HepG2 (cell line): ENCODE results near the gene NEK8. TPM values are rescaled to one million over a fixed set of nuclear protein-coding genes. Genes with fewer than 3 reads are reported as not detected.

Experiments used
- ATAC-seq: fragments of 200-7000 bp; cut with Tn5 transposase; 3 replicates; pipeline ENCODE4 v1.9.1; 2020; ENCODE audit warnings: mild to moderate bottlenecking, moderate library complexity
- BruUV-seq: library from RNA; stranded (reverse); fragments of 400-500 nt; replicated peaks from 2 replicates; lab custom pipeline; 2021; lab: Mats Ljungman, UMichigan
- CTCF ChIA-PET: fragments of 300-600 bp; formaldehyde crosslinking; extraction: SDS; loops from one replicate; lab custom pipeline; 2021; ENCODE audit warnings: low total read pairs, inconsistent platforms, low intra/inter-chr PET ratio; lab: Yijun Ruan, JAX
- POLR2A ChIA-PET: fragments of 350-600 bp; sonication (Branson Sonifier 250); formaldehyde crosslinking; loops from one replicate; lab custom pipeline; 2020; ENCODE audit warnings: antibody characterized with exemption, inconsistent platforms; lab: Yijun Ruan, JAX
- DNase-seq: peaks from one replicate; pipeline ENCODE4 v3.0.0-alpha.2; 2015; ENCODE audit warnings: low spot score
- FAIRE-seq: peaks from 3 replicates; lab custom pipeline; 2011; peaks lifted over from hg19 to GRCh38; lab: Jason Lieb, UNC
- H2AFZ ChIP-seq: one replicate; pipeline ENCODE4 v1.6.1; 2011; ENCODE audit warnings: low read length, inconsistent platforms
- H3K27ac ChIP-seq: fragments of 300-600 bp; 3 replicates; pipeline ENCODE4 v1.8.0; 2011; ENCODE audit warnings: mixed run types, mild to moderate bottlenecking, mixed read lengths, low read length, inconsistent platforms; ENCODE audit not compliant: insufficient read depth; ENCODE audit errors: extremely low read length
- H3K27me3 ChIP-seq, 2 experiments: fragments of 200-600 bp in 1 of 2; 2 replicates in 1 of 2; 3 replicates in 1 of 2; pipeline versions ENCODE4 v1.6.0 to v1.8.0; 2011; ENCODE audit warnings: low read length in 2 of 2, mild to moderate bottlenecking in 2 of 2, moderate library complexity in 2 of 2, inconsistent platforms in 1 of 2; ENCODE audit not compliant: insufficient read depth in 2 of 2, control insufficient read depth in 1 of 2
- H3K36me3 ChIP-seq, 2 experiments: fragments of 200-600 bp in 1 of 2; replicated peaks in 1 of 2; 2 replicates in 1 of 2; 3 replicates in 1 of 2; pipeline versions ENCODE4 v1.5.1 to v1.8.0; 2011; ENCODE audit warnings: low read length in 2 of 2, inconsistent platforms in 1 of 2; ENCODE audit not compliant: insufficient read depth in 2 of 2, control insufficient read depth in 1 of 2
- H3K4me1 ChIP-seq: 2 replicates; pipeline ENCODE4 v1.5.1; 2012; ENCODE audit warnings: low read length, inconsistent platforms; ENCODE audit not compliant: insufficient read depth
- H3K4me2 ChIP-seq: 2 replicates; pipeline ENCODE4 v1.6.0; 2011; ENCODE audit warnings: low read depth, low read length, inconsistent platforms
- H3K4me3 ChIP-seq, 3 experiments: fragments of 200-600 bp in 1 of 3; sonication (generic), shearing (Covaris generic) in 1 of 3; replicated peaks in 1 of 3; 2 replicates each; pipeline ENCODE4 v1.5.1; 2011 to 2016; ENCODE audit warnings: low read length in 3 of 3, inconsistent platforms in 2 of 3, low read depth in 2 of 3, mild to moderate bottlenecking in 2 of 3, control low read depth in 1 of 3, mixed read lengths in 1 of 3; ENCODE audit not compliant: insufficient read depth in 1 of 3
- H3K79me2 ChIP-seq: one replicate; pipeline ENCODE4 v1.6.1; 2011; ENCODE audit warnings: low read length, inconsistent platforms; ENCODE audit not compliant: insufficient read depth
- H3K9ac ChIP-seq: 2 replicates; pipeline ENCODE4 v1.6.0; 2011; ENCODE audit warnings: mild to moderate bottlenecking, low read depth, low read length, inconsistent platforms; ENCODE audit not compliant: insufficient read depth
- H3K9me3 ChIP-seq: 2 replicates; pipeline ENCODE4 v1.5.1; 2012; ENCODE audit warnings: mild to moderate bottlenecking, low read length
- H4K20me1 ChIP-seq: 2 replicates; pipeline ENCODE4 v1.6.0; 2011; ENCODE audit warnings: inconsistent platforms, mild to moderate bottlenecking, low read length, moderate library complexity; ENCODE audit not compliant: insufficient read depth
- CEBPB ChIP-seq: IDR thresholded peaks from 2 replicates; pipeline ENCODE4 v1.6.1; 2011; ENCODE audit warnings: low read depth, low read length, improper control_type of control experiment, borderline replicate concordance
- DNMT3B ChIP-seq: conservative IDR thresholded peaks from 2 replicates; pipeline ENCODE4 v1.6.1; 2016; ENCODE audit warnings: missing biosample characterization, control low read depth
- FOXK1 ChIP-seq: sonication (generic); formaldehyde crosslinking; IDR thresholded peaks from 2 replicates; pipeline ENCODE4 v1.4.0; 2020; ENCODE audit warnings: low read depth, missing genetic modification reagents, borderline replicate concordance
- GATAD1 ChIP-seq: IDR thresholded peaks from 2 replicates; pipeline ENCODE4 v1.6.1; 2016; ENCODE audit warnings: missing genetic modification reagents, missing compliant biosample characterization
- HMGXB4 ChIP-seq, 2 experiments: sonication (generic) in 1 of 2; formaldehyde crosslinking in 1 of 2; IDR thresholded peaks; 2 replicates each; pipeline versions ENCODE4 v1.4.0 to v1.6.1; 2018 to 2020; ENCODE audit warnings: missing genetic modification reagents in 2 of 2, borderline replicate concordance in 1 of 2, low read depth in 1 of 2, mild to moderate bottlenecking in 1 of 2, missing biosample characterization in 1 of 2
- HNRNPH1 ChIP-seq: fragments of 200-400 bp; formaldehyde crosslinking; optimal IDR thresholded peaks from 2 replicates; pipeline ENCODE3; 2017; ENCODE audit warnings: mild to moderate bottlenecking, low read depth, low read length
- RBM39 ChIP-seq: fragments of 200-400 bp; formaldehyde crosslinking; IDR thresholded peaks from one replicate; pipeline ENCODE4 v1.6.1; 2018; ENCODE audit warnings: antibody characterized with exemption, mild to moderate bottlenecking, low read depth, low read length; ENCODE audit not compliant: poor library complexity, severe bottlenecking
- SNAPC4 ChIP-seq: sonication (generic); formaldehyde crosslinking; IDR thresholded peaks from 2 replicates; pipeline ENCODE4 v1.4.0; 2020; ENCODE audit warnings: mild to moderate bottlenecking, missing genetic modification reagents
- ZFY ChIP-seq: sonication (generic); formaldehyde crosslinking; IDR thresholded peaks from 2 replicates; pipeline ENCODE4 v1.4.0; 2020; ENCODE audit warnings: missing genetic modification reagents
- ZNF503 ChIP-seq: sonication (generic); formaldehyde crosslinking; IDR thresholded peaks from 2 replicates; pipeline ENCODE4 v1.4.0; 2020; ENCODE audit warnings: missing genetic modification reagents
- ZNF543 ChIP-seq: sonication (generic); formaldehyde crosslinking; IDR thresholded peaks from 2 replicates; pipeline ENCODE4 v1.4.0; 2020; ENCODE audit warnings: mild to moderate bottlenecking, missing genetic modification reagents
- ZNF670 ChIP-seq: sonication (generic); formaldehyde crosslinking; IDR thresholded peaks from 2 replicates; pipeline ENCODE4 v1.8.0; 2022; ENCODE audit warnings: mild to moderate bottlenecking, missing genetic modification reagents, borderline replicate concordance
- ZNF737 ChIP-seq: sonication (generic); formaldehyde crosslinking; IDR thresholded peaks from 2 replicates; pipeline ENCODE4 v1.5.0; 2020; ENCODE audit warnings: missing genetic modification reagents, mild to moderate bottlenecking, borderline replicate concordance
- WGBS: methylation state at CpG from one replicate; pipeline ENCODE4 v1.1.6; 2017; ENCODE audit warnings: low lambda C conversion rate; 5-methylcytosine and 5-hydroxymethylcytosine counted together
- in situ Hi-C: cut with HindIII; loops from 2 replicates; pipeline ENCODE4 v1.10.0; 2017; ENCODE audit warnings: low pct_unique_long_range_greater_than_20kb; ENCODE audit not compliant: extremely low pct_ligation_motif_present
- intact Hi-C: fragments of 100-400 bp; cut with micrococcal nuclease; formaldehyde crosslinking; loops from one replicate; pipeline ENCODE4 v1.10.0; 2022; ENCODE audit not compliant: unreplicated experiment
- polyA plus RNA-seq, 8 experiments: library from polyadenylated mRNA; depleted of rRNA in 3 of 8; stranded (reverse) in 7 of 8; unstranded in 1 of 8; fragments of >200 nt; fragmentation: Illumina TruSeq in 4 of 8; extraction: Trizol in 4 of 8; gene quantifications; 2 replicates each; pipeline versions ENCODE4 v1.2.1 to v1.2.3, GENCODE V29; 2011 to 2016; ENCODE audit warnings: low read depth in 4 of 8, missing spikeins in 1 of 8, mixed read lengths in 1 of 8; ENCODE audit not compliant: insufficient read depth in 1 of 8
- total RNA-seq, 5 experiments: library from RNA; depleted of rRNA; stranded (reverse); fragments of >200 nt; fragmentation: Illumina TruSeq; extraction: Trizol; gene quantifications; 2 replicates each; pipeline ENCODE4 v1.2.3, GENCODE V29; 2016; ENCODE audit warnings: low read depth in 1 of 5

NEK8 gene
- total and polyA plus RNA-seq, 2 of the 13 experiments (the other 11 are each of a cell fraction or from before 2014, with no cell fraction given): 5.8 to 13.5 TPM

GRCh38 chr17:28720247-28720996 lies 8.2 kb upstream of the NEK8 start:
- in situ Hi-C loops: no loop called here
- ATAC-seq (no peak), FAIRE-seq (no peak), DNase-seq (no peak)
- Histone ChIP-seq H3K27ac (peak overlapping the region; percentile 89), H3K4me1 (peaks cover 56% of the 10 kb centered on the region), H3K4me2 (peak overlapping the region; percentile 96), H3K27me3 (peaks cover 2 to 3% of the 10 kb centered on the region in 2 experiments; a peak in 3 of 5 replicates), H3K9ac (peak overlapping the region; percentile 98), H3K4me3 (peak overlapping the region; percentile 81 to 97 (median 96)), H3K9me3 (no peaks in the 10 kb centered on the region), H3K36me3 (peaks cover 8 to 38% of the 10 kb centered on the region in 2 experiments; a peak in 4 of 5 replicates), H3K79me2 (peaks cover 40% of the 10 kb centered on the region), H4K20me1 (peaks cover 42% of the 10 kb centered on the region), H2AFZ (no peak overlapping the region)
- intact Hi-C loops: loop anchor here (5.0 kb wide), 1 partner anchor 73 kb away; the partner anchor contains the start of gene BLTP2
- 1% methylated on average over 20 of the region's 30 CpGs for WGBS
- BruUV-seq: TSS peak; percentile 85
- ChIA-PET POLR2A (interaction anchor here (0.6 to 4.2 kb wide), 26 partner anchors 8 to 458 kb away, joined by 3 to 220 read pairs (median 8); partner anchors contain the start of genes BLTP2, FAM222B, NEK8 and PHF12), CTCF (interaction anchor here (1.4 kb wide), 1 partner anchor 35 kb away, joined by 4 read pairs; no protein-coding TSS in a partner anchor)
- TF ChIP-seq ZNF543 (CRISPR knock-in tag): no peak
- peak; percentile 8 to 35; a peak in 1 of 4 replicates for TF ChIP-seq HMGXB4 (CRISPR knock-in tag; IDR thresholded peaks at IDR 0.05; ENCODE audit: borderline replicate concordance in 1 of 2, low read depth in 1 of 2)
- no peak for TF ChIP-seq ZNF503 (CRISPR knock-in tag)
- no peak for TF ChIP-seq CEBPB
- peak; percentile 7; the same call in 1 of the 2 replicates for TF ChIP-seq ZFY (CRISPR knock-in tag)
- no peak for TF ChIP-seq ZNF670
- no peak for TF ChIP-seq FOXK1
- 0 out of 2 replicates have a peak, but pooled peaks have one; percentile 6 for TF ChIP-seq GATAD1 (CRISPR knock-in tag)
- no peak for TF ChIP-seq HNRNPH1
- TF ChIP-seq RBM39: peak; percentile 5
- TF ChIP-seq SNAPC4: no peak
- TF ChIP-seq ZNF737 (CRISPR knock-in tag): peak; percentile 69; the same call in 1 of the 2 replicates
- TF ChIP-seq DNMT3B (CRISPR knock-in tag): 0 out of 2 replicates have a peak, but pooled peaks have one; percentile 10
